Smooth muscle cell (in vitro differentiated cells): ENCODE results near the gene CCL25. TPM values are rescaled to one million over a fixed set of nuclear protein-coding genes. Genes with fewer than 3 reads are reported as not detected.

Experiments
- DNase-seq: peaks from one replicate; lab custom pipeline; 2025; ENCODE audit not compliant: unreplicated experiment; lab: John Stamatoyannopoulos, UW
- H2AFZ ChIP-seq: fragments of 200-600 bp; sonication (generic); 2 replicates; pipeline ENCODE4 v1.6.0; 2016; ENCODE audit warnings: antibody characterized with exemption, low read depth, mild to moderate bottlenecking
- H3F3A ChIP-seq: fragments of 200-600 bp; sonication (generic); 2 replicates; pipeline ENCODE4 v1.6.0; 2017; ENCODE audit warnings: antibody characterized with exemption, low read depth
- H3K27ac ChIP-seq: fragments of 200-600 bp; sonication (generic); 2 replicates; pipeline ENCODE4 v1.5.1; 2016; ENCODE audit warnings: low read depth, mild to moderate bottlenecking
- H3K27me3 ChIP-seq: fragments of 200-600 bp; sonication (generic); 2 replicates; pipeline ENCODE4 v1.6.1; 2016; ENCODE audit warnings: low read depth, mild to moderate bottlenecking
- H3K36me3 ChIP-seq: fragments of 200-600 bp; sonication (generic); 2 replicates; pipeline ENCODE4 v1.5.1; 2016; ENCODE audit warnings: low read depth
- H3K4me1 ChIP-seq: fragments of 200-600 bp; sonication (generic); 2 replicates; pipeline ENCODE4 v1.5.1; 2016; ENCODE audit warnings: low read depth
- H3K4me2 ChIP-seq: fragments of 200-600 bp; sonication (generic); 2 replicates; pipeline ENCODE4 v1.6.0; 2016; ENCODE audit warnings: mild to moderate bottlenecking
- H3K4me3 ChIP-seq: fragments of 200-600 bp; sonication (generic); 2 replicates; pipeline ENCODE4 v1.5.1; 2016; ENCODE audit warnings: mild to moderate bottlenecking
- H3K79me2 ChIP-seq: fragments of 200-600 bp; sonication (generic); 2 replicates; pipeline ENCODE4 v1.6.0; 2016; ENCODE audit warnings: low read depth, mild to moderate bottlenecking
- H3K9ac ChIP-seq: fragments of 200-600 bp; sonication (generic); 2 replicates; pipeline ENCODE4 v1.6.0; 2016; ENCODE audit warnings: low read depth
- H3K9me3 ChIP-seq: fragments of 200-600 bp; sonication (generic); replicated peaks from 2 replicates; pipeline ENCODE4 v1.5.1; 2016; ENCODE audit warnings: low read depth
- H4K20me1 ChIP-seq: fragments of 200-600 bp; sonication (generic); 2 replicates; pipeline ENCODE4 v1.6.0; 2016; ENCODE audit warnings: low read depth
- WGBS: methylation state at CpG from one replicate; pipeline ENCODE4 v1.1.7; 2016; ENCODE audit warnings: low lambda C conversion rate; 5-methylcytosine and 5-hydroxymethylcytosine counted together
- polyA plus RNA-seq: library from polyadenylated mRNA; unstranded; fragments of >200 nt; fragmentation: Nextera tagmentation; extraction: Ambion mirVana; gene quantifications from 2 replicates; pipeline ENCODE4 v1.2.1, GENCODE V29; 2016
- total RNA-seq: library from RNA; depleted of rRNA; stranded (reverse); fragments of >200 nt; gene quantifications from 2 replicates; pipeline ENCODE4 v1.2.3, GENCODE V29; 2014
- TF ChIP-seq, protein P1 (sequence below): fragments of 200-600 bp; sonication (generic); IDR thresholded peaks from 2 replicates; pipeline ENCODE4 v1.5.1; 2017; ENCODE audit warnings: borderline replicate concordance, mild to moderate bottlenecking, antibody characterized with exemption; ENCODE audit not compliant: insufficient read depth, poor library complexity, severe bottlenecking

The CCL25 gene
- total and polyA plus RNA-seq, 2 experiments from 2014 or later, result 0.91 TPM; not detected in 1

DNA sequence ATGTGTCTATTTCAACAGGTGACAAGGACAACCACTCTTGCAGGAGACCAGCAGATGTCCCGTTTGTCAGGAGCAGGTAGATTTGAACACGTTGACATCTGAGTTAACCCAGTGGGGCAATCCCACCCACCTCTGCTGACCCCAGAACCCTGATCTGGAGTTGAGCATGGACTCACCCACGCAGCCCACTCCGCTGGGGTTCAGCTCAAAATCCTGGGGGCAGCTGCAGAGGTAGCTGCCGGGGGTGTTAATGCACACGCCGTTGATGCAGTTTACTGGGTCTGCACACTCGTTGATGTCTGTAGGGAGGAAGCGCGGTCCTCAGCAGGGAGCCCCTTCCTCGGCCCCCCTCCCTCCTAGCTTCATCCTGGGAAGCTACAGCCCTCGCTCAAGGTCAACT is 56.9 kb downstream of the CCL25 start:
- Histone ChIP-seq H4K20me1 (no peaks in the 10 kb centered on the region), H3K36me3 (no peaks in the 10 kb centered on the region), H3K4me2 (no peak overlapping the region), H3K9ac (no peak overlapping the region), H3K27ac (no peak overlapping the region), H3K4me1 (no peaks in the 10 kb centered on the region), H3K79me2 (no peaks in the 10 kb centered on the region), H2AFZ (no peak overlapping the region), H3K4me3 (no peak overlapping the region), H3K27me3 (no peaks in the 10 kb centered on the region), H3K9me3 (no peaks in the 10 kb centered on the region), H3F3A (no peaks in the 10 kb centered on the region)
- TF ChIP-seq, protein P1, sequence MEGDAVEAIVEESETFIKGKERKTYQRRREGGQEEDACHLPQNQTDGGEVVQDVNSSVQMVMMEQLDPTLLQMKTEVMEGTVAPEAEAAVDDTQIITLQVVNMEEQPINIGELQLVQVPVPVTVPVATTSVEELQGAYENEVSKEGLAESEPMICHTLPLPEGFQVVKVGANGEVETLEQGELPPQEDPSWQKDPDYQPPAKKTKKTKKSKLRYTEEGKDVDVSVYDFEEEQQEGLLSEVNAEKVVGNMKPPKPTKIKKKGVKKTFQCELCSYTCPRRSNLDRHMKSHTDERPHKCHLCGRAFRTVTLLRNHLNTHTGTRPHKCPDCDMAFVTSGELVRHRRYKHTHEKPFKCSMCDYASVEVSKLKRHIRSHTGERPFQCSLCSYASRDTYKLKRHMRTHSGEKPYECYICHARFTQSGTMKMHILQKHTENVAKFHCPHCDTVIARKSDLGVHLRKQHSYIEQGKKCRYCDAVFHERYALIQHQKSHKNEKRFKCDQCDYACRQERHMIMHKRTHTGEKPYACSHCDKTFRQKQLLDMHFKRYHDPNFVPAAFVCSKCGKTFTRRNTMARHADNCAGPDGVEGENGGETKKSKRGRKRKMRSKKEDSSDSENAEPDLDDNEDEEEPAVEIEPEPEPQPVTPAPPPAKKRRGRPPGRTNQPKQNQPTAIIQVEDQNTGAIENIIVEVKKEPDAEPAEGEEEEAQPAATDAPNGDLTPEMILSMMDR, result no peak
- WGBS, result 96% methylated on average over 12 of the region's 12 CpGs
- DNase-seq, result no peak

DNA sequence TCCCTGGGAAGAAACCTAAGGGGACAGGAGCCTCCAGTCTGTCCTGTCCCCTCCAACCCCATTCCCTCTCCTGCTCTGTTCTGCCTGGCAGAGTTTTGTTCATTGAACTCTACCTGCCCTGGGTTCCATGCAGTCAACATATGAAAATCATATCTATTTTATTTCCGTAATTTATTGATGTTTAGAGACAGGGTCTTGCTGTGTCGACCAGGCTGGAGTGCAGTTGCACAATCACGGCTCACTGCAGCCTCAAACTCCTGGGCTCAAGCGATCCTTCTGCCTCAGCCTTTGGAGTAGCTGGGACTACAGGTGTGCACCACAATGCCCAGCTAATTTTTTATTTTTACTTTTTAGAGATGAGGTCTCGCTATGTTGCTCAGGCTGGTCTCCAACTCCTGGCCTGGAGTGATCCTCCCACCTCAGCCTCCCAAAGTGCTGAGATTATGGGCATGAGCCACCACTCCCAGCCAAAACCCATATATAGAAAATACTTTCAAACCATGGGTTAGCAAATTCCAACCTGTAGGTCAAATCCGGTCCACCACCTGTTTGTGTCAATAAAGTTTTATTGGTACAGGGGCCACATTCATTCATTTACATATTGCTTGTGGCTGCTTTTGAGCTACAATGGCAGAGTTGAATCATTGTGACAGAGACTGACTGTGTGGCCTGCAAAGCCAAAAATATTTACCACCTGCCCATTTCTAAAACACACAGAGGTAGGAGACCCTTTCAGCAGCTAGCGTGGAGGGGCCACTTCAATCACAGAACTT is 57.5 kb downstream of the CCL25 start:
- Histone ChIP-seq H4K20me1 (no peaks in the 10 kb centered on the region), H3K27ac (no peak overlapping the region), H3K9me3 (no peaks in the 10 kb centered on the region), H3K9ac (no peak overlapping the region), H3K4me1 (no peaks in the 10 kb centered on the region), H2AFZ (no peak overlapping the region), H3K27me3 (no peaks in the 10 kb centered on the region), H3F3A (no peaks in the 10 kb centered on the region), H3K4me3 (no peak overlapping the region), H3K36me3 (no peaks in the 10 kb centered on the region), H3K79me2 (no peaks in the 10 kb centered on the region), H3K4me2 (no peak overlapping the region)
- 99% methylated on average over 7 of the region's 7 CpGs for WGBS
- TF ChIP-seq, protein P1, result no peak
- DNase-seq, result no peak

GRCh38 chr19:8110931-8111330 is 58.4 kb downstream of the CCL25 start:
- no peak for DNase-seq
- Histone ChIP-seq H3K36me3 (no peaks in the 10 kb centered on the region), H3K79me2 (no peaks in the 10 kb centered on the region), H3K9me3 (no peaks in the 10 kb centered on the region), H3K27ac (no peak overlapping the region), H3K4me2 (no peak overlapping the region), H3F3A (no peaks in the 10 kb centered on the region), H3K4me1 (no peaks in the 10 kb centered on the region), H4K20me1 (no peaks in the 10 kb centered on the region), H3K9ac (no peak overlapping the region), H2AFZ (no peak overlapping the region), H3K27me3 (no peaks in the 10 kb centered on the region), H3K4me3 (no peak overlapping the region)
- TF ChIP-seq, protein P1, result no peak
- WGBS, result over 99% methylated on average over 16 of the region's 16 CpGs

DNA sequence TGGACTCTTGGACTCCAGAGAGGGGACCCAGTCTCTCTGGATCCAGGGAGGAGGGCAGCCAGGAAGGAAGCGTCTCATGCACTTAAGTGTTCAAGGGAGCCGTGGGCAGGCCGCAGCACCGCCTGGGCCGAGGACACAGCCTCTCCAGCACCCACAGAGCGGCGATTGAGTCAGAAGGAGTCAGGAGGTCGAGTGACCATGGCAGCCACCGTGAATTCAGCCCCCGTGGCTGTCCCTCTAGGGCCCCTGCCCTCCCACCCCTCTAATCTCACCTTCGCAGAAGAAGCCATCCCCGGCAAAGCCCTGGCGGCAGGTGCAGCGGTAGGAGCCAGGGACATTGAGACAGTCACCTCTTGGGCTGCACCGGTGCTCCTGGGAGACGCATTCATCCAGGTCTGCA is 58.8 kb downstream of the CCL25 start:
- 91% methylated on average over 16 of the region's 16 CpGs for WGBS

More for the DNA sequence above, 58.8 kb downstream of the CCL25 start:
- TF ChIP-seq, protein P1, result no peak
- Histone ChIP-seq H3K4me2 (no peak overlapping the region), H3K9ac (no peak overlapping the region), H3K9me3 (no peaks in the 10 kb centered on the region), H3K79me2 (no peaks in the 10 kb centered on the region), H3K27me3 (no peaks in the 10 kb centered on the region), H3K36me3 (no peaks in the 10 kb centered on the region), H3K4me3 (no peak overlapping the region), H2AFZ (no peak overlapping the region), H3F3A (no peaks in the 10 kb centered on the region), H3K27ac (no peak overlapping the region), H4K20me1 (no peaks in the 10 kb centered on the region), H3K4me1 (no peaks in the 10 kb centered on the region)
- DNase-seq, result no peak
